H9 (cell line): ENCODE measurements around the gene FBXO31. TPM values are rescaled to one million over a fixed set of nuclear protein-coding genes. Genes with fewer than 3 reads are reported as not detected.
A peak's percentile ranks its signal among the peaks of the same experiment; 100 is the strongest.

ENCODE experiments used
- DNase-seq: peaks from one replicate; pipeline ENCODE4 v3.0.0-alpha.2; 2017
- H2AFZ ChIP-seq: one replicate; pipeline ENCODE4 v1.6.1; 2013; ENCODE audit warnings: mild to moderate bottlenecking, low read length, control low read depth, moderate library complexity
- H2AK5ac ChIP-seq: 2 replicates; pipeline ENCODE4 v1.6.1; 2013; ENCODE audit warnings: low read length, control low read depth, mixed read lengths; ENCODE audit not compliant: insufficient read length
- H2BK120ac ChIP-seq: one replicate; pipeline ENCODE4 v1.6.1; 2013; ENCODE audit warnings: low read depth, mild to moderate bottlenecking, low read length, control low read depth, inconsistent platforms; ENCODE audit not compliant: poor library complexity, severe bottlenecking
- H2BK12ac ChIP-seq: 2 replicates; pipeline ENCODE4 v1.6.1; 2013; ENCODE audit warnings: low read length, control low read depth, mixed read lengths, low read depth; ENCODE audit not compliant: insufficient read length
- H2BK15ac ChIP-seq: 2 replicates; pipeline ENCODE4 v1.6.1; 2013; ENCODE audit warnings: low read depth, low read length, control low read depth
- H2BK20ac ChIP-seq: one replicate; pipeline ENCODE4 v1.6.1; 2013; ENCODE audit warnings: low read depth, mild to moderate bottlenecking, low read length, control low read depth, inconsistent platforms; ENCODE audit not compliant: poor library complexity, severe bottlenecking
- H2BK5ac ChIP-seq: 2 replicates; pipeline ENCODE4 v1.6.1; 2013; ENCODE audit warnings: low read length, control low read depth, mixed read lengths; ENCODE audit not compliant: insufficient read length
- H3K14ac ChIP-seq: 2 replicates; pipeline ENCODE4 v1.6.1; 2013; ENCODE audit warnings: low read length, control low read depth; ENCODE audit not compliant: insufficient read depth
- H3K18ac ChIP-seq: 2 replicates; pipeline ENCODE4 v1.6.1; 2013; ENCODE audit warnings: low read depth, mild to moderate bottlenecking, mixed read lengths, low read length, control low read depth; ENCODE audit not compliant: insufficient read length
- H3K23ac ChIP-seq: 2 replicates; pipeline ENCODE4 v1.6.1; 2013; ENCODE audit warnings: low read length, control low read depth, mixed read lengths, low read depth; ENCODE audit not compliant: insufficient read length
- H3K23me2 ChIP-seq: 2 replicates; pipeline ENCODE4 v1.6.1; 2013; ENCODE audit warnings: low read depth, mild to moderate bottlenecking, mixed read lengths, low read length, control low read depth; ENCODE audit not compliant: insufficient read length, poor library complexity, severe bottlenecking
- H3K27ac ChIP-seq: 2 replicates; pipeline ENCODE4 v1.5.1; 2013; ENCODE audit warnings: low read length, control low read depth, mixed read lengths, low read depth; ENCODE audit not compliant: insufficient read length
- H3K27me3 ChIP-seq: 2 replicates; pipeline ENCODE4 v1.6.1; 2013; ENCODE audit warnings: low read length, control low read depth, inconsistent platforms; ENCODE audit not compliant: insufficient read depth
- H3K4ac ChIP-seq: 2 replicates; pipeline ENCODE4 v1.6.1; 2013; ENCODE audit warnings: low read depth, mild to moderate bottlenecking, control low read depth, inconsistent platforms, low read length, moderate library complexity
- H3K4me1 ChIP-seq: 2 replicates; pipeline ENCODE4 v1.6.1; 2013; ENCODE audit warnings: low read length, control low read depth, inconsistent platforms; ENCODE audit not compliant: insufficient read depth
- H3K4me2 ChIP-seq: 2 replicates; pipeline ENCODE4 v1.6.1; 2013; ENCODE audit warnings: low read length, control low read depth, mixed read lengths; ENCODE audit not compliant: insufficient read length, insufficient read depth
- H3K56ac ChIP-seq: 2 replicates; pipeline ENCODE4 v1.6.1; 2013; ENCODE audit warnings: low read depth, mild to moderate bottlenecking, mixed read lengths, low read length, control low read depth; ENCODE audit not compliant: insufficient read length
- H3K79me1 ChIP-seq: 2 replicates; pipeline ENCODE4 v1.6.1; 2013; ENCODE audit warnings: low read depth, mild to moderate bottlenecking, moderate library complexity, low read length, control low read depth, inconsistent platforms; ENCODE audit not compliant: insufficient read depth, poor library complexity, severe bottlenecking
- H3K79me2 ChIP-seq: 2 replicates; pipeline ENCODE4 v1.6.1; 2013; ENCODE audit warnings: low read length, control low read depth, inconsistent platforms; ENCODE audit not compliant: insufficient read depth
- H3K9ac ChIP-seq: 2 replicates; pipeline ENCODE4 v1.6.1; 2013; ENCODE audit warnings: low read length, control low read depth, mixed read lengths; ENCODE audit not compliant: insufficient read length; ENCODE audit errors: extremely low read depth
- H3K9me3 ChIP-seq: one replicate; pipeline ENCODE4 v1.6.1; 2013; ENCODE audit warnings: low read depth, low read length, inconsistent platforms; ENCODE audit not compliant: control insufficient read depth
- H3T11ph ChIP-seq: one replicate; pipeline ENCODE4 v1.6.1; 2013; ENCODE audit warnings: mild to moderate bottlenecking, low read length, control low read depth, inconsistent platforms
- H4K20me1 ChIP-seq: one replicate; pipeline ENCODE4 v1.6.1; 2013; ENCODE audit not compliant: control insufficient read depth, insufficient read length, insufficient read depth
- H4K5ac ChIP-seq: 2 replicates; pipeline ENCODE4 v1.6.1; 2013; ENCODE audit warnings: low read depth, mild to moderate bottlenecking, mixed read lengths, low read length, control low read depth; ENCODE audit not compliant: insufficient read length
- H4K8ac ChIP-seq: replicated peaks from 2 replicates; pipeline ENCODE4 v1.6.1; 2013; ENCODE audit warnings: low read length, control low read depth, mixed read lengths, low read depth; ENCODE audit not compliant: insufficient read length
- H4K91ac ChIP-seq: 2 replicates; pipeline ENCODE4 v1.6.1; 2013; ENCODE audit warnings: low read depth, mild to moderate bottlenecking, moderate library complexity, mixed read lengths, low read length, control low read depth; ENCODE audit not compliant: insufficient read length
- H3K27ac Mint-ChIP-seq, 3 experiments: 2 replicates in 2 of 3; 3 replicates in 1 of 3; pipeline ENCODE4 v1.8.0; 2020 to 2021; ENCODE audit warnings: mixed read lengths in 3 of 3, mild to moderate bottlenecking in 1 of 3, moderate library complexity in 1 of 3
- H3K27me3 Mint-ChIP-seq: 2 replicates; pipeline ENCODE4 v1.8.0; 2021; ENCODE audit warnings: low read depth, mild to moderate bottlenecking, moderate library complexity, mixed read lengths
- H3K36me3 Mint-ChIP-seq, 3 experiments: 2 replicates in 2 of 3; 3 replicates in 1 of 3; pipeline ENCODE4 v1.8.0; 2020 to 2021; ENCODE audit warnings: low read depth in 3 of 3, mixed read lengths in 3 of 3; ENCODE audit not compliant: insufficient read depth in 1 of 3
- H3K4me1 Mint-ChIP-seq, 2 experiments: 2 replicates each; pipeline ENCODE4 v1.8.0; 2020; ENCODE audit warnings: mixed read lengths in 2 of 2
- H3K4me3 Mint-ChIP-seq, 2 experiments: 2 replicates in 1 of 2; 3 replicates in 1 of 2; pipeline ENCODE4 v1.8.0; 2020 to 2021; ENCODE audit warnings: mild to moderate bottlenecking in 2 of 2, mixed read lengths in 2 of 2, moderate library complexity in 1 of 2
- H3K9me3 Mint-ChIP-seq, 2 experiments: 2 replicates in 1 of 2; 3 replicates in 1 of 2; pipeline ENCODE4 v1.8.0; 2020; ENCODE audit warnings: mild to moderate bottlenecking in 2 of 2, mixed read lengths in 2 of 2, moderate library complexity in 1 of 2
- CTCF ChIP-seq: fragments of 200-600 bp; sonication (generic); conservative IDR thresholded peaks from 3 replicates; pipeline ENCODE4 v1.8.0; 2021; ENCODE audit warnings: antibody characterized with exemption, mild to moderate bottlenecking
- WGBS: extraction: QIAGEN DNeasy Blood & Tissue Kit; methylation state at CpG from one replicate; pipeline ENCODE4 v1.1.7; 2013; ENCODE audit warnings: missing lambda C conversion rate, low lambda C conversion rate, mixed read lengths; ENCODE audit not compliant: insufficient read length; ENCODE audit errors: extremely low coverage; 5-methylcytosine and 5-hydroxymethylcytosine counted together
- total RNA-seq: library from RNA; stranded (reverse); gene quantifications from 2 replicates; pipeline ENCODE4 v1.2.1, GENCODE V29; 2021

FBXO31 gene
- total RNA-seq, 1 experiment from 2014 or later: 24.2 TPM

DNA sequence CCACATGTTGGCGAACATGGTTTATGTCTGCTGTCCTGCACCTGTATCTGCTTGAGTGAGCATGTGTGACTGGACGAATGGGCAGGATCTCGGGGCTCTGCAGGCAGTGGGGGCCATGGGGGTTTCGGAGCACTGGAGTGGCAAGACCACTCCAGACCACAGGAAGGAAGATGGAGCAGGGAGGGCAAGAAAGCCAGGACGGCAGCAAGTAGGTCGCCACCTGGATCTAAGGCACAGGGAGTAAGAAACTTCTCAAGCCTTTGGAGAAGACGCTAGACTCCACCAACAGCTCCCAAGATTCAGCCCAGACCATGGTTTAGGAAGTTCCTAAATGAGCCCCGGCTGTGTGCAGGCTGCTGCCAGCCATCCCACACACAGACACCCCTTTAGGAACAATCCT, 33.5 kb downstream of the FBXO31 start:
- no peak overlapping the region for H3K9ac ChIP-seq
- Mint-ChIP-seq H3K9me3 (no peaks in the 10 kb centered on the region), H3K36me3 (peaks cover 0 to 3% (median 3%) of the 10 kb centered on the region in 3 experiments; a peak in 4 of 7 replicates), H3K27me3 (no peaks in the 10 kb centered on the region), H3K4me1 (peaks cover 7 to 11% of the 10 kb centered on the region in 2 experiments), H3K4me3 (no peak overlapping the region), H3K27ac (peak overlapping the region in 2 of 3 experiments; percentile 37 to 63; a peak in 3 of 7 replicates)
- peaks cover 3% of the 10 kb centered on the region for H3K79me1 ChIP-seq
- no peak overlapping the region for H3K23ac ChIP-seq
- H4K8ac ChIP-seq: no peak overlapping the region
- H3K14ac ChIP-seq: no peak overlapping the region
- no peaks in the 10 kb centered on the region for H3K23me2 ChIP-seq
- no peak overlapping the region for H2BK20ac ChIP-seq
- no peaks in the 10 kb centered on the region for H4K20me1 ChIP-seq
- WGBS: no CpG with 5 or more reads among the region's 8 CpGs
- no peak overlapping the region for H3K27ac ChIP-seq
- no peak overlapping the region for H2BK12ac ChIP-seq
- no peaks in the 10 kb centered on the region; the same call in 1 of the 2 replicates for H3K4me1 ChIP-seq
- no peaks in the 10 kb centered on the region for H3K9me3 ChIP-seq
- H2AFZ ChIP-seq: no peak overlapping the region
- H2BK120ac ChIP-seq: no peak overlapping the region
- no peak overlapping the region for H2BK5ac ChIP-seq
- H3K27me3 ChIP-seq: no peaks in the 10 kb centered on the region
- no peaks in the 10 kb centered on the region for H3K79me2 ChIP-seq
- H3K4me2 ChIP-seq: no peak overlapping the region
- H3K4ac ChIP-seq: no peak overlapping the region
- no peak overlapping the region for H3K18ac ChIP-seq
- no peak for TF ChIP-seq CTCF
- no peak overlapping the region for H2AK5ac ChIP-seq
- H2BK15ac ChIP-seq: no peak overlapping the region
- H3T11ph ChIP-seq: no peak overlapping the region
- no peak overlapping the region for H4K5ac ChIP-seq
- H4K91ac ChIP-seq: no peak overlapping the region
- no peak overlapping the region for H3K56ac ChIP-seq
- no peak for DNase-seq
